Panc1 (cell line): ENCODE results near the gene MGAT5. TPM values are rescaled to one million over a fixed set of nuclear protein-coding genes. Genes with fewer than 3 reads are reported as not detected.

Experiments used
- ATAC-seq: fragments of 200-7000 bp; cut with Tn5 transposase; 2 replicates; pipeline ENCODE4 v1.9.1; 2020; ENCODE audit warnings: mild to moderate bottlenecking, moderate library complexity
- BruUV-seq: library from RNA; stranded (reverse); fragments of 400-500 nt; replicated peaks from 2 replicates; lab custom pipeline; 2021; lab: Mats Ljungman, UMichigan
- CTCF ChIA-PET: fragments of 300-600 bp; sonication (Branson Sonifier 250); formaldehyde crosslinking; loops from one replicate; lab custom pipeline; 2022; ENCODE audit warnings: antibody characterized with exemption; lab: Charles Lee
- POLR2A ChIA-PET: fragments of 300-600 bp; sonication (Branson Sonifier 250); formaldehyde crosslinking; loops from one replicate; lab custom pipeline; 2022; ENCODE audit warnings: antibody characterized with exemption; lab: Charles Lee
- DNase-seq: peaks from one replicate; pipeline ENCODE4 v3.0.0-alpha.2; 2010; ENCODE audit warnings: low read depth, low spot score
- H3K27ac ChIP-seq: 2 replicates; pipeline ENCODE4 v1.5.1; 2011; ENCODE audit warnings: mild to moderate bottlenecking, low read length, inconsistent platforms
- H3K27me3 ChIP-seq: fragments of 200-500 bp; sonication (Bioruptor generic); 2 replicates; pipeline ENCODE4 v1.6.0; 2014; ENCODE audit warnings: low read length, inconsistent platforms; ENCODE audit not compliant: control insufficient read depth, insufficient read depth
- H3K36me3 ChIP-seq: fragments of 200-500 bp; sonication (Bioruptor generic); 2 replicates; pipeline ENCODE4 v1.5.1; 2014; ENCODE audit warnings: inconsistent platforms, mild to moderate bottlenecking, low read length, moderate library complexity; ENCODE audit not compliant: control insufficient read depth, insufficient read depth
- H3K4me1 ChIP-seq: 2 replicates; pipeline ENCODE4 v1.5.1; 2011; ENCODE audit warnings: inconsistent platforms, mild to moderate bottlenecking, low read length, moderate library complexity; ENCODE audit not compliant: control insufficient read depth, insufficient read depth
- H3K4me3 ChIP-seq, 2 experiments: 2 replicates each; pipeline ENCODE4 v1.5.1; 2011 to 2012; ENCODE audit warnings: low read depth in 2 of 2, low read length in 2 of 2, mild to moderate bottlenecking in 2 of 2, inconsistent platforms in 1 of 2, moderate library complexity in 1 of 2
- H3K9me3 ChIP-seq: fragments of 200-500 bp; sonication (Bioruptor generic); 2 replicates; pipeline ENCODE4 v1.5.1; 2014; ENCODE audit warnings: low read depth, mild to moderate bottlenecking, inconsistent platforms, low read length, moderate library complexity; ENCODE audit not compliant: control insufficient read depth, insufficient read depth
- POLR2AphosphoS5 ChIP-seq: IDR thresholded peaks from 2 replicates; pipeline ENCODE4 v1.6.1; 2012; ENCODE audit warnings: mild to moderate bottlenecking, low read depth, low read length, moderate library complexity
- REST ChIP-seq, 2 experiments: IDR thresholded peaks; 2 replicates each; pipeline ENCODE4 v1.6.1; 2011 to 2012; ENCODE audit warnings: low read depth in 2 of 2, control low read depth in 1 of 2, low read length in 1 of 2, mild to moderate bottlenecking in 1 of 2, moderate library complexity in 1 of 2; ENCODE audit not compliant: insufficient read depth in 1 of 2
- SIN3A ChIP-seq: IDR thresholded peaks from 2 replicates; pipeline ENCODE4 v1.6.1; 2012; ENCODE audit warnings: low read depth, mild to moderate bottlenecking, low read length, moderate library complexity, borderline replicate concordance; ENCODE audit not compliant: insufficient read depth
- TCF7L2 ChIP-seq: IDR thresholded peaks from 2 replicates; pipeline ENCODE4 v1.6.1; 2011; ENCODE audit warnings: mild to moderate bottlenecking, low read depth, low read length, inconsistent platforms
- in situ Hi-C: cut with HindIII; loops from 2 replicates; pipeline ENCODE4 v1.10.0; 2016; ENCODE audit warnings: low sequenced_read_pairs, low pct_unique_long_range_greater_than_20kb
- intact Hi-C: fragments of 100-400 bp; cut with micrococcal nuclease; formaldehyde crosslinking; loops from one replicate; pipeline ENCODE4 v1.10.0; 2022; ENCODE audit not compliant: unreplicated experiment
- total RNA-seq: library from RNA; stranded (reverse); gene quantifications from one replicate; pipeline ENCODE4 v1.2.1, GENCODE V29; 2021; ENCODE audit not compliant: unreplicated experiment
- TF ChIP-seq, protein P1 (sequence below): fragments of 450-650 bp; IDR thresholded peaks from 2 replicates; pipeline ENCODE4 v1.5.1; 2017; ENCODE audit warnings: mild to moderate bottlenecking

Gene MGAT5
- total RNA-seq, 1 experiment from 2014 or later: 22.1 TPM

- BruUV-seq: no TSS peak
- POLR2A ChIA-PET: interaction anchor here (0.6 kb wide), 1 partner anchor 19 kb away, joined by 6 read pairs; no protein-coding TSS in a partner anchor
- H3K4me3 ChIP-seq: no peak overlapping the region
- ATAC-seq (no peak), DNase-seq (no peak)
- no peak for TF ChIP-seq SIN3A
- no peak for TF ChIP-seq REST (IDR thresholded peaks at IDR 0.05; ENCODE audit: insufficient read depth in 1 of 2, low read depth in 2 of 2, low read length in 1 of 2)
- no peak for TF ChIP-seq POLR2AphosphoS5
- TF ChIP-seq TCF7L2: no peak
- TF ChIP-seq, protein P1, sequence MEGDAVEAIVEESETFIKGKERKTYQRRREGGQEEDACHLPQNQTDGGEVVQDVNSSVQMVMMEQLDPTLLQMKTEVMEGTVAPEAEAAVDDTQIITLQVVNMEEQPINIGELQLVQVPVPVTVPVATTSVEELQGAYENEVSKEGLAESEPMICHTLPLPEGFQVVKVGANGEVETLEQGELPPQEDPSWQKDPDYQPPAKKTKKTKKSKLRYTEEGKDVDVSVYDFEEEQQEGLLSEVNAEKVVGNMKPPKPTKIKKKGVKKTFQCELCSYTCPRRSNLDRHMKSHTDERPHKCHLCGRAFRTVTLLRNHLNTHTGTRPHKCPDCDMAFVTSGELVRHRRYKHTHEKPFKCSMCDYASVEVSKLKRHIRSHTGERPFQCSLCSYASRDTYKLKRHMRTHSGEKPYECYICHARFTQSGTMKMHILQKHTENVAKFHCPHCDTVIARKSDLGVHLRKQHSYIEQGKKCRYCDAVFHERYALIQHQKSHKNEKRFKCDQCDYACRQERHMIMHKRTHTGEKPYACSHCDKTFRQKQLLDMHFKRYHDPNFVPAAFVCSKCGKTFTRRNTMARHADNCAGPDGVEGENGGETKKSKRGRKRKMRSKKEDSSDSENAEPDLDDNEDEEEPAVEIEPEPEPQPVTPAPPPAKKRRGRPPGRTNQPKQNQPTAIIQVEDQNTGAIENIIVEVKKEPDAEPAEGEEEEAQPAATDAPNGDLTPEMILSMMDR: no peak
- CTCF ChIA-PET: no interaction called here
- no peaks in the 10 kb centered on the region for H3K9me3 ChIP-seq
- no peaks in the 10 kb centered on the region for H3K27me3 ChIP-seq
- in situ Hi-C loops (no loop called here), intact Hi-C loops (loop anchor here (5.0 kb wide), 1 partner anchor 88 kb away; no protein-coding TSS in a partner anchor)
- no peaks in the 10 kb centered on the region for H3K4me1 ChIP-seq
- no peak overlapping the region for H3K27ac ChIP-seq
- no peaks in the 10 kb centered on the region for H3K36me3 ChIP-seq
Observed at GRCh38 chr2:134269230-134269629, 15.4 kb downstream of the MGAT5 start.

DNA sequence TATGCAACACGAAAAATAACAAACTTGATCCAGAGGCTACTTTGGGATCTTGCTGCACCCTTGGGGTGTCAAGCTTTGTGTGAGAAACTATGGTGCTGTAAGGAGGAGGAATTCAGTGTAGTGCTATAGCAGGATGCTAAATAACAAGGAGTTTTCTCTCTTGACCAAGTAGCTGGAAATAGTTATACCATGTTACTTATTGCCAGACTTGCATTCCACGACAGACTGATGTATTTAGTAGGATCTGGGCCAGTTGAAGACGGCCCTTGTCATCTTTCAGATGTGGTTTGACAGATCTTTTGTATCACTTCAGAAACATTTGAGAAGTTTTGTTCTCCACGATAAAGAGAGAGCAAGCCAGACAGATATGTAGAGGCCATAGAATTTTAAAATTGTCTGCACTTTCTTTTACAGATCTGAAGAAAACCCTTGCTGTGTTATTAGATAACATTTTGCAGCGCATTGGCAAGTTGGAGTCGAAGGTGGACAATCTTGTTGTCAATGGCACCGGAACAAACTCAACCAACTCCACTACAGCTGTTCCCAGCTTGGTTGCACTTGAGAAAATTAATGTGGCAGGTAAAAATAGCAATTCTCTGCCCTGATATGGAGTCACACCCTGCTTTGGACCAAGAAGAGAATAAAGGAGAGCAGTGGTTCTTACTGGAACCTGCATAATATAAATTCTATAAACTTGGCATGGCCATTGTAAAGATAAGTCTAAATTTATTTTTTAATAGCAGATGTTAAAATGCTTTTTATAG, 16.3 kb downstream of the MGAT5 start:
- no peak for DNase-seq
- Histone ChIP-seq H3K27ac (no peak overlapping the region), H3K4me3 (no peak overlapping the region), H3K36me3 (no peaks in the 10 kb centered on the region), H3K9me3 (no peaks in the 10 kb centered on the region), H3K4me1 (no peaks in the 10 kb centered on the region), H3K27me3 (no peaks in the 10 kb centered on the region)
- no TSS peak for BruUV-seq
- no peak for TF ChIP-seq POLR2AphosphoS5
- TF ChIP-seq, protein P1: no peak
- TF ChIP-seq SIN3A: no peak
- TF ChIP-seq TCF7L2: no peak
- no peak for TF ChIP-seq REST (IDR thresholded peaks at IDR 0.05; ENCODE audit: insufficient read depth in 1 of 2, low read depth in 2 of 2, low read length in 1 of 2)
- ChIA-PET POLR2A (no interaction called here), CTCF (no interaction called here)
- intact Hi-C loops (loop anchor here (5.0 kb wide), 1 partner anchor 87 kb away; no protein-coding TSS in a partner anchor), in situ Hi-C loops (no loop called here)
- no peak for ATAC-seq
